IMR-90 (cell line): ENCODE data around the gene OR1M1. TPM values are rescaled to one million over a fixed set of nuclear protein-coding genes. Genes with fewer than 3 reads are reported as not detected.

Source experiments
- ATAC-seq: fragments of 200-7000 bp; cut with Tn5 transposase; 2 replicates; pipeline ENCODE4 v1.9.1; 2020; ENCODE audit warnings: low read depth, mild to moderate bottlenecking, moderate library complexity
- BruUV-seq: library from RNA; stranded (reverse); fragments of 400-500 nt; replicated peaks from 2 replicates; lab custom pipeline; 2021; lab: Mats Ljungman, UMichigan
- CTCF ChIA-PET: fragments of 300-600 bp; formaldehyde crosslinking; extraction: SDS; loops from one replicate; lab custom pipeline; 2021; ENCODE audit warnings: antibody characterized with exemption; lab: Yijun Ruan, JAX
- POLR2A ChIA-PET: fragments of 300-600 bp; sonication (Branson Sonifier 250); formaldehyde crosslinking; loops from one replicate; lab custom pipeline; 2022; ENCODE audit warnings: antibody characterized with exemption; ENCODE audit not compliant: unreplicated experiment; lab: Charles Lee
- DNase-seq: peaks from one replicate; pipeline ENCODE4 v3.0.0; 2013
- H2AFZ ChIP-seq: replicated peaks from 2 replicates; pipeline ENCODE3; 2013; ENCODE audit warnings: low read length, mild to moderate bottlenecking; ENCODE audit not compliant: poor library complexity
- H2AK5ac ChIP-seq: 2 replicates; pipeline ENCODE4 v1.6.1; 2013; ENCODE audit warnings: low read depth, low read length, inconsistent platforms
- H2AK9ac ChIP-seq: replicated peaks from 2 replicates; pipeline ENCODE3; 2013; ENCODE audit warnings: mild to moderate bottlenecking, low read depth, low read length, moderate library complexity; ENCODE audit not compliant: poor library complexity
- H2BK120ac ChIP-seq: 2 replicates; pipeline ENCODE4 v1.6.1; 2013; ENCODE audit warnings: low read depth, low read length, inconsistent platforms
- H2BK15ac ChIP-seq: 3 replicates; pipeline ENCODE4 v1.6.1; 2013; ENCODE audit warnings: low read depth, low read length, inconsistent platforms
- H2BK20ac ChIP-seq: 2 replicates; pipeline ENCODE4 v1.6.1; 2013; ENCODE audit warnings: low read depth, mild to moderate bottlenecking, inconsistent platforms, low read length, moderate library complexity
- H2BK5ac ChIP-seq: 2 replicates; pipeline ENCODE4 v1.6.1; 2013; ENCODE audit warnings: mild to moderate bottlenecking, low read depth, low read length, inconsistent platforms; ENCODE audit not compliant: poor library complexity, severe bottlenecking
- H3K14ac ChIP-seq: replicated peaks from 2 replicates; pipeline ENCODE4 v1.6.1; 2013; ENCODE audit warnings: low read depth, low read length, inconsistent platforms
- H3K18ac ChIP-seq: 2 replicates; pipeline ENCODE4 v1.6.1; 2013; ENCODE audit warnings: low read depth, low read length, control low read depth
- H3K23ac ChIP-seq: 2 replicates; pipeline ENCODE4 v1.6.1; 2013; ENCODE audit warnings: low read depth, low read length, inconsistent platforms
- H3K27ac ChIP-seq: 2 replicates; pipeline ENCODE4 v1.5.1; 2013; ENCODE audit warnings: mild to moderate bottlenecking, control low read depth, low read length; ENCODE audit not compliant: insufficient read depth
- H3K27me3 ChIP-seq: 2 replicates; pipeline ENCODE4 v1.6.1; 2013; ENCODE audit warnings: low read length; ENCODE audit not compliant: control insufficient read depth, insufficient read depth
- H3K36me3 ChIP-seq: 2 replicates; pipeline ENCODE4 v1.6.1; 2013; ENCODE audit warnings: low read length, mixed read lengths; ENCODE audit not compliant: control insufficient read depth, insufficient read depth
- H3K4ac ChIP-seq: 2 replicates; pipeline ENCODE4 v1.6.1; 2013; ENCODE audit warnings: low read depth, low read length, inconsistent platforms
- H3K4me1 ChIP-seq: 2 replicates; pipeline ENCODE4 v1.6.1; 2013; ENCODE audit warnings: low read length, mixed read lengths; ENCODE audit not compliant: control insufficient read depth, insufficient read depth
- H3K4me2 ChIP-seq: 2 replicates; pipeline ENCODE4 v1.6.1; 2013; ENCODE audit warnings: low read depth, mild to moderate bottlenecking, control low read depth, low read length, moderate library complexity
- H3K4me3 ChIP-seq: 2 replicates; pipeline ENCODE4 v1.5.1; 2013; ENCODE audit warnings: low read depth, mild to moderate bottlenecking, control low read depth, low read length, moderate library complexity; ENCODE audit not compliant: insufficient read depth
- H3K56ac ChIP-seq: 2 replicates; pipeline ENCODE4 v1.6.1; 2013; ENCODE audit warnings: low read length, inconsistent platforms; ENCODE audit not compliant: insufficient read depth; ENCODE audit errors: extremely low read depth
- H3K79me1 ChIP-seq, 2 experiments: 2 replicates each; pipeline ENCODE4 v1.6.1; 2013; ENCODE audit warnings: low read length in 2 of 2, inconsistent platforms in 1 of 2, low read depth in 1 of 2
- H3K9ac ChIP-seq: 2 replicates; pipeline ENCODE4 v1.6.1; 2013; ENCODE audit warnings: low read depth, low read length, control low read depth
- H3K9me1 ChIP-seq: 2 replicates; pipeline ENCODE4 v1.6.1; 2013; ENCODE audit warnings: low read length, inconsistent platforms; ENCODE audit not compliant: insufficient read depth
- H3K9me3 ChIP-seq: 2 replicates; pipeline ENCODE4 v1.6.1; 2013; ENCODE audit warnings: low read length; ENCODE audit not compliant: control insufficient read depth, insufficient read depth
- H4K20me1 ChIP-seq: 2 replicates; pipeline ENCODE4 v1.6.1; 2013; ENCODE audit warnings: low read length, inconsistent platforms; ENCODE audit not compliant: insufficient read depth
- H4K5ac ChIP-seq: 2 replicates; pipeline ENCODE4 v1.6.1; 2013; ENCODE audit warnings: mild to moderate bottlenecking, low read depth, low read length, control low read depth
- H4K8ac ChIP-seq, 2 experiments: 2 replicates each; pipeline ENCODE4 v1.6.1; 2013; ENCODE audit warnings: low read depth in 2 of 2, low read length in 2 of 2, control low read depth in 1 of 2, inconsistent platforms in 1 of 2
- H4K91ac ChIP-seq: 2 replicates; pipeline ENCODE4 v1.6.1; 2013; ENCODE audit warnings: low read depth, low read length, inconsistent platforms; ENCODE audit not compliant: insufficient read depth
- BHLHE40 ChIP-seq: fragments of 150-350 bp; IDR thresholded peaks from 2 replicates; pipeline ENCODE4 v1.6.1; 2016; ENCODE audit warnings: mild to moderate bottlenecking, low read depth, low read length
- CEBPB ChIP-seq: IDR thresholded peaks from 2 replicates; pipeline ENCODE4 v1.6.1; 2012; ENCODE audit warnings: low read depth, low read length, improper control_type of control experiment
- CHD1 ChIP-seq: IDR thresholded peaks from 2 replicates; pipeline ENCODE4 v1.6.1; 2012; ENCODE audit warnings: low read depth, low read length, improper control_type of control experiment
- CTCF ChIP-seq: conservative IDR thresholded peaks from 2 replicates; pipeline ENCODE4 v1.5.1; 2012; ENCODE audit warnings: mild to moderate bottlenecking, low read depth, low read length, improper control_type of control experiment
- FOS ChIP-seq: fragments of 150-350 bp; IDR thresholded peaks from 2 replicates; pipeline ENCODE4 v1.6.1; 2016; ENCODE audit warnings: low read depth, low read length
- MAZ ChIP-seq: IDR thresholded peaks from 2 replicates; pipeline ENCODE4 v1.6.1; 2012; ENCODE audit warnings: low read depth, mild to moderate bottlenecking, low read length, improper control_type of control experiment, moderate library complexity, borderline replicate concordance
- MXI1 ChIP-seq: IDR thresholded peaks from 2 replicates; pipeline ENCODE4 v1.6.1; 2012; ENCODE audit warnings: low read depth, mild to moderate bottlenecking, low read length, moderate library complexity, borderline replicate concordance
- POLR2A ChIP-seq: IDR thresholded peaks from 2 replicates; pipeline ENCODE4 v1.6.1; 2012; ENCODE audit warnings: mild to moderate bottlenecking, low read depth, low read length
- RAD21 ChIP-seq: IDR thresholded peaks from 2 replicates; pipeline ENCODE4 v1.6.1; 2012; ENCODE audit warnings: low read length, improper control_type of control experiment
- RFX5 ChIP-seq: IDR thresholded peaks from 2 replicates; pipeline ENCODE4 v1.8.0; 2012; ENCODE audit warnings: low read depth, mild to moderate bottlenecking, low read length, moderate library complexity
- USF2 ChIP-seq: fragments of 150-350 bp; IDR thresholded peaks from 2 replicates; pipeline ENCODE4 v1.6.1; 2017; ENCODE audit warnings: mild to moderate bottlenecking, antibody characterized with exemption, low read length, low read depth
- WGBS, 2 experiments: methylation state at CpG; one replicate each; pipeline versions ENCODE4 v1.1.5 to v1.1.7; 2013; ENCODE audit warnings: missing lambda C conversion rate in 2 of 2; ENCODE audit not compliant: insufficient read length in 1 of 2; ENCODE audit errors: extremely low coverage in 2 of 2; 5-methylcytosine and 5-hydroxymethylcytosine counted together
- dilution Hi-C: fragments of 300-500 bp; cut with HindIII; formaldehyde crosslinking; loops from one replicate; pipeline ENCODE4 v1.14.3; 2018; ENCODE audit warnings: low sequenced_read_pairs; ENCODE audit not compliant: unreplicated experiment
- in situ Hi-C: fragments of 300-500 bp; cut with MboI; formaldehyde crosslinking; loops from 3 replicates; pipeline ENCODE4 v1.14.3; 2019; ENCODE audit warnings: low sequenced_read_pairs, inconsistent platforms, mixed read lengths
- intact Hi-C: fragments of 100-400 bp; cut with micrococcal nuclease; formaldehyde crosslinking; loops from 2 replicates; pipeline ENCODE4 v1.10.0; 2022
- polyA plus RNA-seq, 3 experiments: library from polyadenylated mRNA; depleted of rRNA; stranded (reverse); fragments of >200 nt; gene quantifications; 2 replicates each; pipeline ENCODE4 v1.2.3, GENCODE V29; 2012; ENCODE audit warnings: low replicate concordance in 1 of 3
- total RNA-seq: library from RNA; depleted of rRNA; stranded (reverse); fragments of >200 nt; gene quantifications from 2 replicates; pipeline ENCODE4 v1.2.3, GENCODE V29; 2012

Gene OR1M1
- total and polyA plus RNA-seq, 2 of the 4 experiments (the other 2 are of a cell fraction) = not detected

GRCh38 chr19:9140159-9140874, 53.5 kb downstream of the OR1M1 start, which contains the start of gene ZNF317:
ZNF317 (plus strand) TSS chr19:9140397; CDS start chr19:9156017, 15,620 bp downstream.
- POLR2A ChIA-PET = no interaction called here
- Histone ChIP-seq H3K4ac (peak within 1 kb of the TSS; percentile 86), H3K4me1 (no peaks in the 10 kb centered on the region), H3K9me1 (no peaks in the 10 kb centered on the region), H2AK5ac (peak within 1 kb of the TSS; percentile 81), H4K5ac (peak within 1 kb of the TSS; percentile 80), H3K4me2 (peak within 1 kb of the TSS; percentile 89), H4K91ac (peak within 1 kb of the TSS; percentile 72), H3K27me3 (no peaks in the 10 kb centered on the region), H3K79me1 (peaks cover 0 to 5% of the 10 kb centered on the region in 2 experiments; a peak in 3 of 4 replicates), H4K8ac (peak within 1 kb of the TSS; percentile 98 to 99), H3K9me3 (peaks cover 8% of the 10 kb centered on the region), H3K9ac (peak within 1 kb of the TSS; percentile 98), H3K27ac (peak within 1 kb of the TSS; percentile 93), H2BK20ac (no peak within 1 kb of the TSS), H2AFZ (peak within 1 kb of the TSS; percentile 93), H3K18ac (peak within 1 kb of the TSS; percentile 68), H3K56ac (peak within 1 kb of the TSS; percentile 84), H2BK5ac (peak within 1 kb of the TSS; percentile 70), H3K36me3 (peaks cover 3% of the 10 kb centered on the region), H2BK15ac (no peak within 1 kb of the TSS; the same call in 2 of the 3 replicates), H3K4me3 (peak within 1 kb of the TSS; percentile 88), H2BK120ac (no peak within 1 kb of the TSS), H3K23ac (peak within 1 kb of the TSS; percentile 61; the same call in 1 of the 2 replicates), H2AK9ac (peak within 1 kb of the TSS; percentile 91), H3K14ac (peak within 1 kb of the TSS; percentile 96), H4K20me1 (no peaks in the 10 kb centered on the region)
- peak; percentile 97 for ATAC-seq
- CTCF ChIA-PET = no interaction called here
- 3% methylated on average over 10 of the region's 43 CpGs; no CpG with 5 or more reads in 1 of the 2 experiments for WGBS, 2 experiments
- intact Hi-C loops = loop anchor here (5.0 kb wide), 1 partner anchor 167 kb away; the partner anchor contains the start of gene ZNF699
- no TSS peak for BruUV-seq
- TF ChIP-seq FOS (no peak), MAZ (peak; percentile 12; the same call in 1 of the 2 replicates), CHD1 (no peak; the same call in 1 of the 2 replicates), MXI1 (peak; percentile 49; the same call in 1 of the 2 replicates), CEBPB (no peak), BHLHE40 (no peak), CTCF (no peak), RAD21 (no peak), POLR2A (peak; percentile 81), USF2 (peak; percentile 73), RFX5 (no peak)
- dilution Hi-C loops = no loop called here
- in situ Hi-C loops = loop anchor here (25.0 kb wide), 1 partner anchor 922 kb away; no protein-coding TSS in a partner anchor
- peak; percentile 88 for DNase-seq
